Measurements from ENCODE around the gene MPI. TPM values are rescaled to one million over a fixed set of nuclear protein-coding genes. Genes with fewer than 3 reads are reported as not detected.

MPI gene
- total RNA-seq, 1 experiment from 2014 or later: 57.5 TPM

- H3K4me1 Mint-ChIP-seq: peaks cover 0 to 4% of the 10 kb centered on the region in 2 experiments; a peak in 3 of 4 replicates
These were observed 37.9 kb upstream of the MPI start for GRCh38 chr15:74851960-74852359.

More at GRCh38 chr15:74851960-74852359, 37.9 kb upstream of the MPI start:
- Mint-ChIP-seq H3K27me3 (ENCODE audit: low read depth) (no peaks in the 10 kb centered on the region), H3K36me3 (ENCODE audit: insufficient read depth in 1 of 3, low read depth in 3 of 3) (peaks cover 10 to 54% (median 43%) of the 10 kb centered on the region in 3 experiments), H3K4me3 (no peak overlapping the region), H3K27ac (no peak overlapping the region), H3K9me3 (no peaks in the 10 kb centered on the region)
- H3K79me2 ChIP-seq (ENCODE audit: insufficient read depth, low read length): no peaks in the 10 kb centered on the region
- no peak overlapping the region for H3K14ac ChIP-seq (ENCODE audit: insufficient read depth, low read length)
- H3K23me2 ChIP-seq (ENCODE audit: insufficient read length, low read depth, low read length, poor library complexity, severe bottlenecking): no peaks in the 10 kb centered on the region
- no peak overlapping the region for H3T11ph ChIP-seq (ENCODE audit: low read length)
- no peak for DNase-seq
- no peak overlapping the region for H3K9ac ChIP-seq (ENCODE audit: extremely low read depth, insufficient read length, low read length)
- no peak overlapping the region for H4K8ac ChIP-seq (replicated peaks; ENCODE audit: insufficient read length, low read depth, low read length)
- H4K91ac ChIP-seq (ENCODE audit: insufficient read length, low read depth, low read length): no peak overlapping the region
- H2BK15ac ChIP-seq (ENCODE audit: low read depth, low read length): no peak overlapping the region
- H2BK120ac ChIP-seq (ENCODE audit: low read depth, low read length, poor library complexity, severe bottlenecking): no peak overlapping the region
- no peak overlapping the region for H3K18ac ChIP-seq (ENCODE audit: insufficient read length, low read depth, low read length)
- no peaks in the 10 kb centered on the region for H4K20me1 ChIP-seq (ENCODE audit: control insufficient read depth, insufficient read depth, insufficient read length)
- no peak overlapping the region for H2AFZ ChIP-seq (ENCODE audit: low read length)
- H3K27ac ChIP-seq (ENCODE audit: insufficient read length, low read depth, low read length): no peak overlapping the region
- no peaks in the 10 kb centered on the region for H3K4me1 ChIP-seq (ENCODE audit: insufficient read depth, low read length)
- H2BK5ac ChIP-seq (ENCODE audit: insufficient read length, low read length): no peak overlapping the region
- WGBS (ENCODE audit: extremely low coverage, insufficient read length, low lambda C conversion rate): no CpG with 5 or more reads among the region's 7 CpGs
- no peak overlapping the region for H3K23ac ChIP-seq (ENCODE audit: insufficient read length, low read depth, low read length)
- no peaks in the 10 kb centered on the region for H3K27me3 ChIP-seq (ENCODE audit: insufficient read depth, low read length)
- no peaks in the 10 kb centered on the region for H3K9me3 ChIP-seq (ENCODE audit: control insufficient read depth, low read depth, low read length)
- no peak overlapping the region for H3K56ac ChIP-seq (ENCODE audit: insufficient read length, low read depth, low read length)
- no peak overlapping the region for H3K4ac ChIP-seq (ENCODE audit: low read depth, low read length)
- no peak overlapping the region for H2AK5ac ChIP-seq (ENCODE audit: insufficient read length, low read length)
- H3K79me1 ChIP-seq (ENCODE audit: insufficient read depth, low read depth, low read length, poor library complexity, severe bottlenecking): no peaks in the 10 kb centered on the region
- no peak overlapping the region for H4K5ac ChIP-seq (ENCODE audit: insufficient read length, low read depth, low read length)
- no peak for TF ChIP-seq CTCF (conservative IDR thresholded peaks at IDR 0.05)
- H2BK12ac ChIP-seq (ENCODE audit: insufficient read length, low read depth, low read length): no peak overlapping the region
- H2BK20ac ChIP-seq (ENCODE audit: low read depth, low read length, poor library complexity, severe bottlenecking): no peak overlapping the region
- no peak overlapping the region for H3K4me2 ChIP-seq (ENCODE audit: insufficient read depth, insufficient read length, low read length)
